Measurements from ENCODE around the gene P2RX2. TPM values are rescaled to one million over a fixed set of nuclear protein-coding genes. Genes with fewer than 3 reads are reported as not detected.

The P2RX2 gene
- total RNA-seq, 1 donor from 2014 or later: 0.19 TPM

GRCh38 chr12:132588319-132588718 lies 30.3 kb upstream of the P2RX2 start:
- peaks cover 56% of the 10 kb centered on the region for H3K27me3 Mint-ChIP-seq
- H3K27ac Mint-ChIP-seq: no peak overlapping the region
- no peak overlapping the region for H3K4me3 Mint-ChIP-seq (ENCODE audit: low read depth)
- DNase-seq (ENCODE audit: low spot score, unreplicated experiment): no peak
- no peaks in the 10 kb centered on the region for H3K4me1 Mint-ChIP-seq (ENCODE audit: low read depth)
- H3K36me3 Mint-ChIP-seq (ENCODE audit: insufficient read depth): peaks cover 4% of the 10 kb centered on the region
- no peak for TF ChIP-seq CTCF (IDR thresholded peaks at IDR 0.05; ENCODE audit: unreplicated experiment)
- H3K9me3 Mint-ChIP-seq (ENCODE audit: low read depth): no peaks in the 10 kb centered on the region

GRCh38 chr12:132588821-132589669 lies 29.5 kb upstream of the P2RX2 start:
- no peak overlapping the region for H3K27ac Mint-ChIP-seq
- no peaks in the 10 kb centered on the region for H3K9me3 Mint-ChIP-seq (ENCODE audit: low read depth)
- no peak for TF ChIP-seq CTCF (IDR thresholded peaks at IDR 0.05; ENCODE audit: unreplicated experiment)
- no peak for DNase-seq (ENCODE audit: low spot score, unreplicated experiment)
- H3K4me1 Mint-ChIP-seq (ENCODE audit: low read depth): no peaks in the 10 kb centered on the region
- peaks cover under 1% of the 10 kb centered on the region for H3K36me3 Mint-ChIP-seq (ENCODE audit: insufficient read depth)
- H3K4me3 Mint-ChIP-seq (ENCODE audit: low read depth): no peak overlapping the region
- H3K27me3 Mint-ChIP-seq: peaks cover 57% of the 10 kb centered on the region

GRCh38 chr12:132591107-132591935 lies 27.3 kb upstream of the P2RX2 start:
- H3K27ac Mint-ChIP-seq: no peak overlapping the region
- no peaks in the 10 kb centered on the region for H3K4me1 Mint-ChIP-seq (ENCODE audit: low read depth)
- DNase-seq (ENCODE audit: low spot score, unreplicated experiment): no peak
- TF ChIP-seq CTCF (IDR thresholded peaks at IDR 0.05; ENCODE audit: unreplicated experiment): no peak
- no peaks in the 10 kb centered on the region for H3K9me3 Mint-ChIP-seq (ENCODE audit: low read depth)
- H3K4me3 Mint-ChIP-seq (ENCODE audit: low read depth): no peak overlapping the region
- H3K36me3 Mint-ChIP-seq (ENCODE audit: insufficient read depth): no peaks in the 10 kb centered on the region
- H3K27me3 Mint-ChIP-seq: peaks cover 66% of the 10 kb centered on the region

GRCh38 chr12:132592282-132592970 lies 26.1 kb upstream of the P2RX2 start:
- no peak for TF ChIP-seq CTCF (IDR thresholded peaks at IDR 0.05; ENCODE audit: unreplicated experiment)
- Mint-ChIP-seq H3K4me1 (ENCODE audit: low read depth) (peaks cover 3% of the 10 kb centered on the region), H3K27ac (no peak overlapping the region), H3K27me3 (peaks cover 70% of the 10 kb centered on the region), H3K36me3 (ENCODE audit: insufficient read depth) (no peaks in the 10 kb centered on the region), H3K9me3 (ENCODE audit: low read depth) (no peaks in the 10 kb centered on the region), H3K4me3 (ENCODE audit: low read depth) (no peak overlapping the region)
- no peak for DNase-seq (ENCODE audit: low spot score, unreplicated experiment)

GRCh38 chr12:132593071-132593470 lies 25.5 kb upstream of the P2RX2 start:
- no peaks in the 10 kb centered on the region for H3K36me3 Mint-ChIP-seq (ENCODE audit: insufficient read depth)
- H3K27me3 Mint-ChIP-seq: peaks cover 73% of the 10 kb centered on the region
- H3K4me3 Mint-ChIP-seq (ENCODE audit: low read depth): no peak overlapping the region
- H3K4me1 Mint-ChIP-seq (ENCODE audit: low read depth): peaks cover 6% of the 10 kb centered on the region
- H3K9me3 Mint-ChIP-seq (ENCODE audit: low read depth): no peaks in the 10 kb centered on the region
- no peak for TF ChIP-seq CTCF (IDR thresholded peaks at IDR 0.05; ENCODE audit: unreplicated experiment)
- no peak for DNase-seq (ENCODE audit: low spot score, unreplicated experiment)
- H3K27ac Mint-ChIP-seq: no peak overlapping the region
